GM12891 (cell line): ENCODE measurements around the gene GTF2I.
"Not testable (repeated sequence)": the region's sequence is repeated elsewhere in the genome, so short reads cannot be mapped to it uniquely, and the experiment has no call there.

ENCODE experiments used
- PAX5 ChIP-seq: IDR thresholded peaks from 2 replicates; pipeline ENCODE4 v1.6.1; 2011; ENCODE audit warnings: low read length, moderate library complexity, mild to moderate bottlenecking; ENCODE audit not compliant: insufficient read depth, severe bottlenecking
- POLR2A ChIP-seq: IDR thresholded peaks from 2 replicates; pipeline ENCODE4 v1.6.1; 2011; ENCODE audit warnings: low read depth, low read length, control low read depth
- POLR2AphosphoS5 ChIP-seq: IDR thresholded peaks from 2 replicates; pipeline ENCODE4 v1.6.1; 2011; ENCODE audit warnings: low read depth, low read length, control low read depth
- SPI1 ChIP-seq: IDR thresholded peaks from 2 replicates; pipeline ENCODE4 v1.6.1; 2011; ENCODE audit warnings: low read depth, low read length, control low read depth
- TAF1 ChIP-seq: IDR thresholded peaks from 2 replicates; pipeline ENCODE4 v1.6.1; 2011; ENCODE audit warnings: low read depth, low read length, control low read depth

GRCh38 chr7:74739974-74740703 is 82.6 kb downstream of the GTF2I start:
- not testable (repeated sequence) for TF ChIP-seq POLR2A, POLR2AphosphoS5, PAX5, SPI1, TAF1
